GM12801 (cell line): Measurements from ENCODE around the gene OR4A47.
"Not testable (repeated sequence)": the region's sequence is repeated elsewhere in the genome, so short reads cannot be mapped to it uniquely, and the experiment has no call there.

Experiments used
- TF ChIP-seq, protein P1 (sequence below): IDR thresholded peaks from one replicate; pipeline ENCODE4 v1.5.1; 2011; ENCODE audit warnings: control low read depth; ENCODE audit not compliant: insufficient read length; ENCODE audit errors: extremely low read depth

Gene OR4A47, protein sequence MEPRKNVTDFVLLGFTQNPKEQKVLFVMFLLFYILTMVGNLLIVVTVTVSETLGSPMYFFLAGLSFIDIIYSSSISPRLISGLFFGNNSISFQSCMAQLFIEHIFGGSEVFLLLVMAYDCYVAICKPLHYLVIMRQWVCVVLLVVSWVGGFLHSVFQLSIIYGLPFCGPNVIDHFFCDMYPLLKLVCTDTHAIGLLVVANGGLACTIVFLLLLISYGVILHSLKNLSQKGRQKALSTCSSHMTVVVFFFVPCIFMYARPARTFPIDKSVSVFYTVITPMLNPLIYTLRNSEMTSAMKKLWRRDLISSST

DNA sequence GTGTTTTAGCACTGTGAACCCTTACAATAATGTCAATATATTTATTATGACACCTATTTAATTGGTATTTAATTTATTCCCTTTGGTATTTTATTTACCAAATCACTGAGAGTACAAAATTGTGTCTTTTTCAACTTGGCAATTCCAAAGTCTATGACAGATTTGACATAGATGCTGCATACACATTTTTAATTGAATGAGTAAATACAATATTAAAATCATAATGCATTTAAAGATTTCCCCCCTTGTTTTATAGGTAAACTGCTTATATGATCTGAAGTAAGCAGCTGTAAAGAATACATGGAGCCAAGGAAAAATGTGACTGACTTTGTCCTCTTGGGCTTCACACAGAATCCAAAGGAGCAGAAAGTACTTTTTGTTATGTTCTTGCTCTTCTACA, at the start of gene OR4A47:
TSS of gene OR4A47 (plus strand) at position 301 of the 400 bp plus-strand sequence. CDS start at position 301, 0 bp downstream.
- TF ChIP-seq, protein P1, sequence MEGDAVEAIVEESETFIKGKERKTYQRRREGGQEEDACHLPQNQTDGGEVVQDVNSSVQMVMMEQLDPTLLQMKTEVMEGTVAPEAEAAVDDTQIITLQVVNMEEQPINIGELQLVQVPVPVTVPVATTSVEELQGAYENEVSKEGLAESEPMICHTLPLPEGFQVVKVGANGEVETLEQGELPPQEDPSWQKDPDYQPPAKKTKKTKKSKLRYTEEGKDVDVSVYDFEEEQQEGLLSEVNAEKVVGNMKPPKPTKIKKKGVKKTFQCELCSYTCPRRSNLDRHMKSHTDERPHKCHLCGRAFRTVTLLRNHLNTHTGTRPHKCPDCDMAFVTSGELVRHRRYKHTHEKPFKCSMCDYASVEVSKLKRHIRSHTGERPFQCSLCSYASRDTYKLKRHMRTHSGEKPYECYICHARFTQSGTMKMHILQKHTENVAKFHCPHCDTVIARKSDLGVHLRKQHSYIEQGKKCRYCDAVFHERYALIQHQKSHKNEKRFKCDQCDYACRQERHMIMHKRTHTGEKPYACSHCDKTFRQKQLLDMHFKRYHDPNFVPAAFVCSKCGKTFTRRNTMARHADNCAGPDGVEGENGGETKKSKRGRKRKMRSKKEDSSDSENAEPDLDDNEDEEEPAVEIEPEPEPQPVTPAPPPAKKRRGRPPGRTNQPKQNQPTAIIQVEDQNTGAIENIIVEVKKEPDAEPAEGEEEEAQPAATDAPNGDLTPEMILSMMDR, result not testable (repeated sequence)

DNA sequence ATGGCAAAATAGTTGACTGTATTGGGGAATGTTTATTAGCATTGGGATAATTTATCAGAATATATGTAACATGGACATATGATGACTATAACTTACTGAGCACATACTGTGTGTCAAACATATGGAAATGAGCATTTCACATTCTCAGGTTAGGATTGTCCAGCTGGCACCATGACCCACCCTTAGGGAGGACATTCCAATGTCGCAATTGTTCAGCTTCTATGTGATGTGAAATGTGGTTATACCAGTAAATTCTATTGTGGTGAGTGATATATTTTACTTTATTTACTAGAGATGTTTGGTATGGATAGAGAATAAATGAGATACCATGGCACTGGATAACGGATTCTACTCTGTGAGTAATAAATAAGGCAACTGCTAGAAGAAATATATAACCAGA, 50.4 kb downstream of the OR4A47 start:
- TF ChIP-seq, protein P1, result no peak
